B cell (primary cell): ENCODE measurements around the gene OSM. TPM values are rescaled to one million over a fixed set of nuclear protein-coding genes. Genes with fewer than 3 reads are reported as not detected.

Experiments used
- ATAC-seq: fragments of 200-7000 bp; cut with Tn5 transposase; one replicate; pipeline ENCODE4 v1.10.0; 2021; ENCODE audit warnings: low read depth, mild to moderate bottlenecking, moderate number of reproducible peaks, moderate library complexity
- CTCF ChIA-PET: fragments of 350-600 bp; sonication (Branson Sonifier 250); formaldehyde crosslinking; loops from one replicate; lab custom pipeline; 2021; ENCODE audit warnings: antibody characterized with exemption, inconsistent platforms; lab: Charles Lee
- POLR2A ChIA-PET: fragments of 350-600 bp; sonication (Branson Sonifier 250); formaldehyde crosslinking; loops from one replicate; lab custom pipeline; 2021; ENCODE audit warnings: antibody characterized with exemption; lab: Charles Lee
- DNase-seq: peaks from one replicate; pipeline ENCODE4 v3.0.0; 2013
- H2AFZ ChIP-seq: 2 replicates; pipeline ENCODE4 v1.6.1; 2012; ENCODE audit warnings: mild to moderate bottlenecking, low read depth, low read length; ENCODE audit not compliant: insufficient read depth, poor library complexity, severe bottlenecking
- H3K27ac ChIP-seq, 2 donors: 1 replicate in 1 of 2; 2 replicates in 1 of 2; pipeline ENCODE4 v1.5.1; 2012 to 2013; ENCODE audit warnings: low read length in 2 of 2, mild to moderate bottlenecking in 2 of 2, moderate library complexity in 1 of 2
- H3K27me3 ChIP-seq, 4 experiments: fragments of 200-600 bp in 1 of 4; sonication (generic) in 1 of 4; replicated peaks in 1 of 4; 1 replicate in 2 of 4; 2 replicates in 2 of 4; pipeline versions ENCODE4 v1.6.1 to v1.7.0; 2013 to 2016; ENCODE audit warnings: low read length in 3 of 4, mild to moderate bottlenecking in 2 of 4, mixed read lengths in 1 of 4, moderate library complexity in 1 of 4; ENCODE audit not compliant: insufficient read depth in 4 of 4, control insufficient read depth in 3 of 4; ENCODE audit errors: control extremely low read depth in 1 of 4
- H3K36me3 ChIP-seq, 2 experiments: replicated peaks in 1 of 2; 1 replicate in 1 of 2; 2 replicates in 1 of 2; pipeline versions ENCODE4 v1.6.1 to v1.7.1; 2013; ENCODE audit warnings: low read length in 1 of 2; ENCODE audit not compliant: insufficient read depth in 2 of 2, control insufficient read depth in 1 of 2; ENCODE audit errors: control extremely low read depth in 1 of 2, extremely low read depth in 1 of 2
- H3K4me1 ChIP-seq, 2 donors: fragments of 200-600 bp in 1 of 2; sonication (generic) in 1 of 2; 1 replicate in 1 of 2; 2 replicates in 1 of 2; pipeline versions ENCODE4 v1.5.1 to v1.6.1; 2013 to 2017; ENCODE audit warnings: low read length in 2 of 2; ENCODE audit not compliant: control insufficient read depth in 2 of 2, insufficient read depth in 2 of 2
- H3K4me2 ChIP-seq: replicated peaks from 2 replicates; pipeline ENCODE3; 2012; ENCODE audit warnings: mild to moderate bottlenecking, low read depth, low read length; ENCODE audit not compliant: poor library complexity, severe bottlenecking
- H3K4me3 ChIP-seq, 5 experiments: fragments of 200-600 bp in 1 of 5; sonication (generic) in 1 of 5; 1 replicate in 3 of 5; 2 replicates in 2 of 5; pipeline versions ENCODE4 v1.5.1 to v1.7.0; 2011 to 2016; ENCODE audit warnings: low read length in 4 of 5, mild to moderate bottlenecking in 4 of 5, low read depth in 2 of 5, control low read depth in 1 of 5, moderate library complexity in 1 of 5; ENCODE audit not compliant: insufficient read depth in 1 of 5; ENCODE audit errors: control extremely low read depth in 1 of 5, extremely low read depth in 1 of 5
- H3K79me2 ChIP-seq: fragments of 200-600 bp; sonication (generic); one replicate; pipeline ENCODE4 v1.6.0; 2016; ENCODE audit warnings: low read length; ENCODE audit not compliant: control insufficient read depth, insufficient read depth
- H3K9ac ChIP-seq: fragments of 200-600 bp; sonication (generic); 2 replicates; pipeline ENCODE4 v1.6.1; 2017; ENCODE audit warnings: mild to moderate bottlenecking, low read length, moderate library complexity
- H3K9me3 ChIP-seq, 3 donors: one replicate each; pipeline versions ENCODE4 v1.6.1 to v1.7.1; 2013; ENCODE audit warnings: low read length in 2 of 3; ENCODE audit not compliant: control insufficient read depth in 2 of 3, insufficient read depth in 1 of 3; ENCODE audit errors: control extremely low read depth in 1 of 3
- H4K20me1 ChIP-seq: 2 replicates; pipeline ENCODE4 v1.6.0; 2012; ENCODE audit warnings: mild to moderate bottlenecking, low read length; ENCODE audit not compliant: insufficient read depth, control insufficient read depth, poor library complexity, severe bottlenecking
- H3K27ac Mint-ChIP-seq: one replicate; pipeline ENCODE4 v1.8.0; 2021; ENCODE audit warnings: mixed read lengths
- H3K27me3 Mint-ChIP-seq: one replicate; pipeline ENCODE4 v1.8.0; 2021; ENCODE audit warnings: mixed read lengths
- H3K4me1 Mint-ChIP-seq: one replicate; pipeline ENCODE4 v1.8.0; 2021; ENCODE audit warnings: mixed read lengths
- H3K4me3 Mint-ChIP-seq: one replicate; pipeline ENCODE4 v1.8.0; 2021; ENCODE audit warnings: mixed read lengths
- H3K9me3 Mint-ChIP-seq: one replicate; pipeline ENCODE4 v1.8.0; 2022; ENCODE audit warnings: mixed read lengths; ENCODE audit not compliant: insufficient read depth
- CTCF ChIP-seq: fragments of 200-600 bp; IDR thresholded peaks from one replicate; pipeline ENCODE4 v1.8.0; 2022; ENCODE audit warnings: antibody characterized with exemption, mild to moderate bottlenecking
- EZH2 ChIP-seq: IDR thresholded peaks from 2 replicates; pipeline ENCODE4 v1.6.1; 2012; ENCODE audit warnings: borderline replicate concordance, low read depth, mild to moderate bottlenecking, moderate library complexity, low read length; ENCODE audit not compliant: insufficient read depth, poor library complexity, severe bottlenecking
- WGBS: methylation state at CpG from one replicate; pipeline ENCODE4 v1.1.5; 2013; ENCODE audit warnings: missing lambda C conversion rate; ENCODE audit not compliant: insufficient coverage; 5-methylcytosine and 5-hydroxymethylcytosine counted together
- intact Hi-C: fragments of 100-400 bp; cut with micrococcal nuclease; formaldehyde crosslinking; loops from one replicate; pipeline ENCODE4 v1.10.0; 2022
- polyA plus RNA-seq: library from polyadenylated mRNA; depleted of rRNA; stranded (reverse); fragments of >200 nt; gene quantifications from 2 replicates; pipeline ENCODE4 v1.2.3, GENCODE V29; 2012
- total RNA-seq, 2 donors: library from RNA; stranded (reverse); fragments of 120-200 nt in 1 of 2; gene quantifications; 1 replicate in 1 of 2; 2 replicates in 1 of 2; pipeline versions ENCODE4 v1.2.3 to v1.2.4, GENCODE V29; 2013 to 2022

OSM gene
- total and polyA plus RNA-seq, 2 donors (not counting 1 experiment from before 2014, with no cell fraction given): 1.8 to 12.5 TPM

- no peaks in the 10 kb centered on the region for H3K9me3 ChIP-seq
- H3K27me3 Mint-ChIP-seq: no peaks in the 10 kb centered on the region
- H3K4me1 Mint-ChIP-seq: peaks cover 27% of the 10 kb centered on the region
- WGBS: 100% methylated on average over 1 of the region's 4 CpGs
- POLR2A ChIA-PET: interaction anchor here (0.8 kb wide), 1 partner anchor 9 kb away, joined by 3 read pairs; no protein-coding TSS in a partner anchor
- intact Hi-C loops: no loop called here
- H3K4me3 ChIP-seq: no peak overlapping the region
- no peak for TF ChIP-seq EZH2
- TF ChIP-seq CTCF: no peak
- peaks cover 4 to 90% of the 10 kb centered on the region in 2 experiments for H3K36me3 ChIP-seq
- peaks cover 20% of the 10 kb centered on the region for H4K20me1 ChIP-seq
- no peak overlapping the region for H3K27ac ChIP-seq
- H3K4me3 Mint-ChIP-seq: no peak overlapping the region
- no peak overlapping the region for H3K27ac Mint-ChIP-seq
- CTCF ChIA-PET: interaction anchor here (0.5 to 13.2 kb wide), 5 partner anchors 8 to 98 kb away, joined by 3 to 229 read pairs (median 5); partner anchors contain the start of genes CCDC157 and SF3A1
- no peak overlapping the region for H3K9ac ChIP-seq
- DNase-seq (no peak), ATAC-seq (no peak)
- no peak overlapping the region for H3K4me2 ChIP-seq
- peaks cover 77% of the 10 kb centered on the region for H3K79me2 ChIP-seq
- peaks cover 12 to 22% of the 10 kb centered on the region in 2 donors for H3K4me1 ChIP-seq
- no peaks in the 10 kb centered on the region for H3K9me3 Mint-ChIP-seq
- H2AFZ ChIP-seq: no peak overlapping the region
- no peaks in the 10 kb centered on the region for H3K27me3 ChIP-seq
Observed at GRCh38 chr22:30296324-30296723, 29.7 kb upstream of the OSM start.

- H3K9me3 ChIP-seq: no peaks in the 10 kb centered on the region
- peaks cover 7 to 21% of the 10 kb centered on the region in 2 donors for H3K4me1 ChIP-seq
- no peak overlapping the region for H3K4me3 ChIP-seq
- 98% methylated on average over 6 of the region's 7 CpGs for whole genome bisulfite sequencing
- intact Hi-C loops: no loop called here
- H3K36me3 ChIP-seq: peaks cover 2 to 82% of the 10 kb centered on the region in 2 experiments
- no peak overlapping the region for H3K4me2 ChIP-seq
- CTCF ChIA-PET: interaction anchor here (0.5 to 13.2 kb wide), 5 partner anchors 8 to 99 kb away, joined by 3 to 229 read pairs (median 5); partner anchors contain the start of genes CCDC157 and SF3A1
- peaks cover 69% of the 10 kb centered on the region for H3K79me2 ChIP-seq
- Mint-ChIP-seq H3K4me1 (peaks cover 26% of the 10 kb centered on the region), H3K27ac (no peak overlapping the region), H3K4me3 (no peak overlapping the region), H3K9me3 (no peaks in the 10 kb centered on the region), H3K27me3 (no peaks in the 10 kb centered on the region)
- DNase-seq (no peak), ATAC-seq (no peak)
- POLR2A ChIA-PET: interaction anchor here (0.8 kb wide), 1 partner anchor 10 kb away, joined by 3 read pairs; no protein-coding TSS in a partner anchor
- TF ChIP-seq EZH2: no peak
- no peak for TF ChIP-seq CTCF
- H4K20me1 ChIP-seq: peaks cover 20% of the 10 kb centered on the region
- no peak overlapping the region for H2AFZ ChIP-seq
- H3K27me3 ChIP-seq: no peaks in the 10 kb centered on the region
- H3K9ac ChIP-seq: no peak overlapping the region
- no peak overlapping the region for H3K27ac ChIP-seq
Observed at GRCh38 chr22:30295576-30295975, 28.9 kb upstream of the OSM start.
